SK-N-SH (cell line): ENCODE measurements around the gene FOSL1. TPM values are rescaled to one million over a fixed set of nuclear protein-coding genes. Genes with fewer than 3 reads are reported as not detected.

Source experiments
- CTCF ChIA-PET: fragments of 300-600, 350-600 bp; formaldehyde crosslinking; extraction: SDS; loops from one replicate; lab custom pipeline; 2021; lab: Yijun Ruan, JAX
- POLR2A ChIA-PET: fragments of 350-600 bp; sonication (Branson Sonifier 250); formaldehyde crosslinking; extraction: SDS; loops from one replicate; lab custom pipeline; 2020; ENCODE audit warnings: antibody characterized with exemption, inconsistent platforms; lab: Yijun Ruan, JAX
- DNase-seq: peaks from one replicate; pipeline ENCODE4 v3.0.0; 2012
- H2AFZ ChIP-seq: fragments of 200-600 bp; sonication (generic); 2 replicates; pipeline ENCODE4 v1.8.1; 2016; ENCODE audit warnings: antibody characterized with exemption, mild to moderate bottlenecking, low read depth
- H3F3A ChIP-seq: fragments of 200-600 bp; sonication (generic); replicated peaks from 2 replicates; pipeline ENCODE3; 2016; ENCODE audit warnings: antibody characterized with exemption, mild to moderate bottlenecking; ENCODE audit not compliant: insufficient read depth
- H3K27ac ChIP-seq, 2 experiments: fragments of 200-500 bp in 1 of 2; fragments of 200-600 bp in 1 of 2; sonication (Bioruptor generic) in 1 of 2; sonication (generic), shearing (Covaris generic) in 1 of 2; 2 replicates each; pipeline versions ENCODE4 v1.5.1 to v1.6.1; 2014 to 2016; ENCODE audit warnings: low read depth in 2 of 2, inconsistent platforms in 1 of 2, low read length in 1 of 2, mild to moderate bottlenecking in 1 of 2, mixed read lengths in 1 of 2
- H3K27me3 ChIP-seq: fragments of 200-600 bp; sonication (generic), shearing (Covaris generic); 2 replicates; pipeline ENCODE4 v1.6.1; 2016; ENCODE audit warnings: mixed run types; ENCODE audit not compliant: insufficient read depth
- H3K36me3 ChIP-seq, 2 experiments: fragments of 200-500 bp in 1 of 2; fragments of 200-600 bp in 1 of 2; sonication (Bioruptor generic) in 1 of 2; sonication (generic) in 1 of 2; replicated peaks in 1 of 2; 2 replicates each; pipeline versions ENCODE3 to v1.5.1; 2014 to 2016; ENCODE audit warnings: low read length in 1 of 2, mild to moderate bottlenecking in 1 of 2; ENCODE audit not compliant: insufficient read depth in 2 of 2, control insufficient read depth in 1 of 2
- H3K4me1 ChIP-seq, 2 experiments: fragments of 200-500 bp in 1 of 2; fragments of 200-600 bp in 1 of 2; sonication (Bioruptor generic) in 1 of 2; sonication (generic), shearing (Covaris generic) in 1 of 2; 2 replicates each; pipeline versions ENCODE4 v1.5.1 to v1.6.1; 2014 to 2016; ENCODE audit warnings: low read depth in 1 of 2, low read length in 1 of 2, mixed run types in 1 of 2; ENCODE audit not compliant: insufficient read depth in 2 of 2, control insufficient read depth in 1 of 2
- H3K4me2 ChIP-seq: fragments of 200-600 bp; sonication (generic), shearing (Covaris generic); 2 replicates; pipeline ENCODE4 v1.6.1; 2017; ENCODE audit warnings: mixed run types
- H3K4me3 ChIP-seq, 2 experiments: fragments of 200-500 bp in 1 of 2; fragments of 200-600 bp in 1 of 2; sonication (Bioruptor generic) in 1 of 2; sonication (generic), shearing (Covaris generic) in 1 of 2; 2 replicates each; pipeline versions ENCODE4 v1.5.1 to v1.8.1; 2014 to 2016; ENCODE audit warnings: low read depth in 2 of 2, inconsistent platforms in 1 of 2, low read length in 1 of 2, mild to moderate bottlenecking in 1 of 2, mixed read lengths in 1 of 2, moderate library complexity in 1 of 2
- H3K79me2 ChIP-seq: fragments of 200-600 bp; sonication (generic); 2 replicates; pipeline ENCODE4 v1.8.1; 2017; ENCODE audit warnings: mild to moderate bottlenecking; ENCODE audit not compliant: insufficient read depth
- H3K9ac ChIP-seq: fragments of 200-600 bp; sonication (generic); 2 replicates; pipeline ENCODE4 v1.6.1; 2017; ENCODE audit warnings: mixed run types
- H3K9me2 ChIP-seq: fragments of 200-600 bp; sonication (generic); 2 replicates; pipeline ENCODE4 v1.6.1; 2017; ENCODE audit warnings: mixed run types
- H3K9me3 ChIP-seq: fragments of 200-600 bp; sonication (generic); 2 replicates; pipeline ENCODE4 v1.6.1; 2017; ENCODE audit warnings: mixed run types, mild to moderate bottlenecking, moderate library complexity
- H4K20me1 ChIP-seq: fragments of 200-600 bp; sonication (generic); 2 replicates; pipeline ENCODE4 v1.6.1; 2017; ENCODE audit warnings: mild to moderate bottlenecking, mixed run types; ENCODE audit not compliant: insufficient read depth
- FOXM1 ChIP-seq: IDR thresholded peaks from 2 replicates; pipeline ENCODE4 v1.4.0; 2012; ENCODE audit warnings: low read depth, mild to moderate bottlenecking
- GABPA ChIP-seq: IDR thresholded peaks from 2 replicates; pipeline ENCODE4 v1.4.0; 2012; ENCODE audit warnings: low read depth, mild to moderate bottlenecking
- GATA2 ChIP-seq: sonication (generic); formaldehyde crosslinking; IDR thresholded peaks from 2 replicates; pipeline ENCODE4 v1.5.0; 2020; ENCODE audit warnings: mild to moderate bottlenecking, missing genetic modification reagents
- IRF3 ChIP-seq: fragments of 150-350 bp; IDR thresholded peaks from 2 replicates; pipeline ENCODE4 v1.6.1; 2016; ENCODE audit warnings: mild to moderate bottlenecking, low read depth, low read length
- MEF2A ChIP-seq: IDR thresholded peaks from 2 replicates; pipeline ENCODE4 v1.4.0; 2012; ENCODE audit warnings: low read depth, borderline replicate concordance
- NFIC ChIP-seq: IDR thresholded peaks from 2 replicates; pipeline ENCODE4 v1.4.0; 2012; ENCODE audit warnings: borderline replicate concordance
- NRF1 ChIP-seq: IDR thresholded peaks from 2 replicates; pipeline ENCODE4 v1.6.1; 2012; ENCODE audit warnings: low read depth, mild to moderate bottlenecking, low read length
- PBX3 ChIP-seq: IDR thresholded peaks from 2 replicates; pipeline ENCODE4; 2012
- RAD21 ChIP-seq: IDR thresholded peaks from 2 replicates; pipeline ENCODE4 v1.6.1; 2012; ENCODE audit warnings: mild to moderate bottlenecking, low read length
- RFX5 ChIP-seq: IDR thresholded peaks from 2 replicates; pipeline ENCODE4 v1.6.1; 2012; ENCODE audit warnings: mild to moderate bottlenecking, improper control_type of control experiment, low read length
- SMC3 ChIP-seq: IDR thresholded peaks from 2 replicates; pipeline ENCODE4 v1.6.1; 2012; ENCODE audit warnings: low read depth, low read length, improper control_type of control experiment
- TAF1 ChIP-seq: IDR thresholded peaks from 2 replicates; pipeline ENCODE4 v1.6.1; 2012; ENCODE audit warnings: low read depth, mild to moderate bottlenecking, low read length, moderate library complexity, borderline replicate concordance
- TCF12 ChIP-seq: IDR thresholded peaks from 2 replicates; pipeline ENCODE4 v1.4.0; 2012
- YY1 ChIP-seq: IDR thresholded peaks from 2 replicates; pipeline ENCODE4 v1.4.0; 2012; ENCODE audit warnings: low read depth, mild to moderate bottlenecking
- ZBTB33 ChIP-seq: IDR thresholded peaks from 2 replicates; pipeline ENCODE4 v1.4.0; 2012; ENCODE audit warnings: low read depth, borderline replicate concordance
- WGBS: methylation state at CpG from one replicate; pipeline ENCODE4 v1.1.6; 2017; ENCODE audit warnings: low lambda C conversion rate; 5-methylcytosine and 5-hydroxymethylcytosine counted together
- polyA plus RNA-seq, 3 experiments: library from polyadenylated mRNA; depleted of rRNA; stranded (reverse); fragments of >200 nt; gene quantifications; 2 replicates each; pipeline ENCODE4 v1.2.3, GENCODE V29; 2012

FOSL1 gene
- polyA plus RNA-seq, 1 of the 3 experiments (the other 2 are of a cell fraction) = 30.1 TPM

GRCh38 chr11:65915101-65915820, 15.1 kb upstream of the FOSL1 start:
- Histone ChIP-seq H3K4me3 (no peak overlapping the region), H3K9me3 (no peaks in the 10 kb centered on the region), H3K27ac (peak overlapping the region; percentile 84 to 97; a peak in 3 of 4 replicates), H3K4me2 (peak overlapping the region; percentile 96), H2AFZ (no peak overlapping the region), H3K27me3 (no peaks in the 10 kb centered on the region), H3F3A (peaks cover 27% of the 10 kb centered on the region), H3K9ac (peak overlapping the region; percentile 59), H3K4me1 (peaks cover 28 to 60% of the 10 kb centered on the region in 2 experiments; a peak in 3 of 4 replicates), H3K36me3 (peaks cover 0 to 2% of the 10 kb centered on the region in 2 experiments), H3K79me2 (peaks cover 66% of the 10 kb centered on the region), H3K9me2 (no peaks in the 10 kb centered on the region), H4K20me1 (no peaks in the 10 kb centered on the region)
- TF ChIP-seq NRF1 = no peak
- peak; percentile 4; the same call in 1 of the 2 replicates for TF ChIP-seq YY1
- no peak for TF ChIP-seq NFIC
- ChIA-PET POLR2A (interaction anchor here (0.7 kb wide), 2 partner anchors 56 to 544 kb away, joined by 5 read pairs; no protein-coding TSS in a partner anchor), CTCF (interaction anchor here (1.1 to 2.1 kb wide), 4 partner anchors 23 to 49 kb away, joined by 3 to 11 read pairs (median 6); partner anchors contain the start of gene FIBP)
- DNase-seq = no peak
- 32% methylated on average over 8 of the region's 10 CpGs for WGBS

- H4K20me1 ChIP-seq = no peaks in the 10 kb centered on the region
- peaks cover 48% of the 10 kb centered on the region for H3K79me2 ChIP-seq
- H3K27me3 ChIP-seq = no peaks in the 10 kb centered on the region
- H3F3A ChIP-seq = peaks cover 33% of the 10 kb centered on the region
- TF ChIP-seq ZBTB33 (no peak), TAF1 (no peak), GATA2 (CRISPR knock-in tag) (no peak), YY1 (no peak), IRF3 (no peak), GABPA (no peak), SMC3 (no peak), RAD21 (no peak), MEF2A (no peak), TCF12 (no peak), RFX5 (no peak), PBX3 (no peak), FOXM1 (no peak)
- H3K27ac ChIP-seq = peak overlapping the region in 1 of 2 experiments; percentile 97; a peak in 2 of 4 replicates
- 62% methylated on average over 4 of the region's 4 CpGs for WGBS
- no peak for DNase-seq
- H3K4me1 ChIP-seq = peaks cover 21 to 56% of the 10 kb centered on the region in 2 experiments; a peak in 3 of 4 replicates
- ChIA-PET CTCF (interaction anchor here (0.9 to 5.6 kb wide), 8 partner anchors 10 to 309 kb away, joined by 3 to 71 read pairs (median 5); partner anchors contain the start of genes CCDC85B, FIBP and FOSL1), POLR2A (interaction anchor here (1.7 kb wide), 1 partner anchor 22 kb away, joined by 4 read pairs; the partner anchor contains the start of gene CCDC85B)
- peak overlapping the region; percentile 47; the same call in 1 of the 2 replicates for H3K9ac ChIP-seq
- no peak overlapping the region for H3K4me2 ChIP-seq
- H3K36me3 ChIP-seq = peaks cover 0 to 2% of the 10 kb centered on the region in 2 experiments
- H3K9me2 ChIP-seq = no peaks in the 10 kb centered on the region
- no peak overlapping the region for H3K4me3 ChIP-seq
- H2AFZ ChIP-seq = no peak overlapping the region
- H3K9me3 ChIP-seq = no peaks in the 10 kb centered on the region
These were observed 12.7 kb upstream of the FOSL1 start for GRCh38 chr11:65912845-65913244.
